ENCODE results near the gene CCBE1.

Gene CCBE1

GRCh38 chr18:59570796-59571195 lies 126.4 kb downstream of the CCBE1 start:
- DNase-seq (ENCODE audit: low read depth in 2 of 2), result no peak

GRCh38 chr18:59570101-59570775 lies 127.0 kb downstream of the CCBE1 start:
- no peak for DNase-seq (ENCODE audit: low read depth in 2 of 2)

DNA sequence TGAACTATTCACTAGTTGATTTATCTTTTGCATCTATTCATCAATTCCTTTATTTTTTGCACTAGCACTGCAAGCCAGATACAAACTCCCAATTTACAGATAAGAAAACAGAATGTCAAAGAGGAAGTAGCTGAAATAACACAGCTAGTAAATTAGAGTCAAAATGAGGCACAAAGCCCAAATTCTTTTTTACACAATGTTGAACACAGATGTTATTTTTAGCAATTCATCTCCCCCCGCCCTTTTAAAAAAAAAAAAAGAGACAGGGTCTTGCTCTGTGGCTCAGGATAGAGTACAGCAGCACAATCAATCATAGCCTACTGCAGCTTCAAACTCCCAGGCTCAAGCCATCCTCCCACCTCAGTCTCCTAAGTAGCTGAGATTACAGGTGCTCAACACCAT lies 127.8 kb downstream of the CCBE1 start:
- no peak for DNase-seq (ENCODE audit: low read depth in 2 of 2)

- DNase-seq (ENCODE audit: low read depth in 2 of 2), result no peak
Observed at GRCh38 chr18:59567431-59567830, 129.8 kb downstream of the CCBE1 start.

DNA sequence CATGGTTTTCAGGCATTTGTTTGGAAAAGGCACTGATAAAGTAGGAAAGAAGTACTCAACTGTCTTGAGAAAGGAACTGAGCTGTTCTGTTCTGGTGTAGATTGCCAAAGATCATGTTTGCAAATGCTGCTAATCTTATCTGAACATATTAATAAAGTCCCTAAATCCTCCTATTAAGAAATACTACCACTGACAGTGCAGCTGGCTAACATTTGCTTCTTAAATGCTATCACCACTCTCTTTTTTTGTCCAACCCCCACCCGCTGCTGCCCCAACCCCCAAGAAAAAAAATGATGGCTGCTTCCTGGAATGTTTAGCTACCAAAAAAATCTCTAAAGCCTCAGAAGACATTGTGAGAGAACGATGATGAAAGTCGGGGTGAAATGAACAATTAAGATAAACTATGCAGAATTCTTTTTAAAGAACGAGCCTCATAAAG lies 130.7 kb downstream of the CCBE1 start:
- peak; percentile 87 to 88 for DNase-seq (ENCODE audit: low read depth in 2 of 2)

GRCh38 chr18:59565957-59566356 lies 131.3 kb downstream of the CCBE1 start:
- no peak for DNase-seq (ENCODE audit: low read depth in 2 of 2)

GRCh38 chr18:59564561-59564960 lies 132.7 kb downstream of the CCBE1 start:
- no peak for DNase-seq (ENCODE audit: low read depth in 2 of 2)

GRCh38 chr18:59563176-59563785 lies 133.9 kb downstream of the CCBE1 start:
- no peak for DNase-seq (ENCODE audit: low read depth in 2 of 2)

DNA sequence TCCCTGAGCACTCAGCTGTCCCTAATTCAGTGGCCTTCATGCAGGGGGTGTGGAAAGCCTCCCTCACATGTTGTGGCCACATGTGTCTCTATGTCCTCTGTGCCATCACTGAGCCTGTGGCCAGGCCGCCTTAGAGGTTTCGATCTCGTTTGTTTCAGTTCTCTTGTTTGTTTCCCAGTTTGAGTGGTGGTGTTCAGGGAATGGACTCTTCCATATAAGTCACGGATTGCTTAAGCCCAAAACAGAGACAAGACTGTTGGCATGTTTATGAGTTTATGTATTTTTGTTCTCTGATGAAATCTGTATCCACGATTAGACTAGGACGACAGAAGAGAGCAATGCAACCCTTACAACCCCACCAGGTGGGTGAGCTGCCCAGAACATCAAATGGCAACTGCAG lies 134.5 kb downstream of the CCBE1 start:
- DNase-seq (ENCODE audit: low read depth in 2 of 2), result no peak

DNA sequence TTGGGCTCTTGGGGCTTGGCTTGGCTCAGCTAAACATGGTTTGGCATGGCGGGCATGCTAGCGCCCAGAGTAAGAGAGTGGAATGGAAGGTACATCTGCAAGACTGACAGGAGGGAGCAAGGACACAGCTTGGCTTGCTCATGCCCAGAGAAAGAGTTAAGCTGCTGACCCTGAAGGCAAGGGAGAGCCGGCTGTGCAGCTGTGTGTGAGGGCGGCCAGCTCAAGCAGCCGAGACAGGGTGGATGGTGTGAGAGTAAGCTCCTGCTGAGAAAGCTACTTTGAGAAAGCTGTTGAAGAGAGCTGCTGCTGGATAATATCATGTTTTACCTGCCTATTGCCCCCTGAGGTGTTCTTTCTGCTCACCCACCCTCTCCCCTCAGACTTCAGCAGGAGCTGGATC lies 135.6 kb downstream of the CCBE1 start:
- DNase-seq (ENCODE audit: low read depth in 2 of 2), result no peak

DNA sequence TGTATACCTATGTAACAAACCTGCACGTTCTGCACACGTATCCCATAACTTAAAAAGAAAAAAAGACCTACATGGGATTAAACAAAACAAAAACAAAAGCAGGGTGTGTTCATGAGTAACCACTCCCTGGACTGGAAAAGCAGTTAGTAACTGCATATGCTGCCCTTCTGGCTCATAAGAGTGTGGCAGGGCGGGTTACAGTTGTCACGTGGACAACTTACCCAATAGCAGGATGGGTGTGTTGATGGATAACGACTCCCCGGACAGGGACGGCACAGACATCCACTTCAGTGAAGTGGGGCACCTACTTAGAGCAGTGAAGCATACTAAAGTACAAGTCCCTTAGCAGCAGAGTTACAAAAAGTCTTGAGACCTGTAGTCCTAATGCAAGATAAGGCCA lies 136.7 kb downstream of the CCBE1 start:
- DNase-seq (ENCODE audit: low read depth in 2 of 2), result no peak

DNA sequence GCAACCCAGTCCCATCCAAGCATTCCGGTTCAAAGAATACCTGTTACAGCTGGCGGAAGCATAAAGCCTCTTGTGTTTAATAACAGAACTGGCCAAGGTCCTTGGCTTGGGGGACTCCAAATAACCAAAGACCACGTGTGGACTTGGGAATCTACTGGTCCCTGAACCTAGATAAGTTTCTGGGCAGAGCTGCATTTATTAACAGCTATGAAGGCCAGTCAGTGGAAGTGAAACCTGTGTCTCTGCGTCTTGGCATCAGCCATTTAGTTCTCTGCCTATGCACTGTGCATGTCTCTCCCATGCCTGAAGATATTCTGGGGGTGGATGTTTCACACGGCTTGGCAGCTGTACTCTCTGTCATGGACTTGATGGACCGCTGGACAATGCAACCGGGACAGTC lies 137.7 kb downstream of the CCBE1 start:
- DNase-seq (ENCODE audit: low read depth in 2 of 2), result no peak

- peak in 1 of 2 experiments; percentile 36 for DNase-seq (ENCODE audit: low read depth in 2 of 2)
Observed at GRCh38 chr18:59555995-59556659, 141.1 kb downstream of the CCBE1 start.

DNA sequence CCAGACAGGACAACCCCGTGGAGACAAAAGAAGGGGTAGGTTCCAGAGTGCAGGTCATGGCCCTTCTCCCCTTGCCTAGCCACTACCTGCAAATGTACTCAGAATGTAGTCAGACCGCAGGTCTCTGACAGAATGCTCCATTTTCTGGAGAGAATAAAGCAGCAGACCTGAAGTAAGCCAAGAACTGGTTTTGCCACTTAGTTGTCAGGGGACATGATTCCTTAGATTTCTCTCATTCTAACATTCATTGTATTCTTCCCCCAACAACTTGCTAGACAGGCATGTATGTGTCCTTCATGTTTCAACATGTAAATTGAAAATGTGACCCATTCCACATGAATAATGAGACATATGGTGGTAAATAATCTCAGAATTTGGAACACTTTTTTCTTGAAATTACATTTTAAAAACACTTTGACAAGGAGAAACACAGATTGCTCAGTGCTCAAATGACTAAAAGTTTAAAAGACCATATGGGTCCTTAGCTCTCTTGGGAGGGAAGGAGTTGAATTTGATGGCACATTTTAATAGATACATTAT lies 142.4 kb downstream of the CCBE1 start:
- no peak for DNase-seq (ENCODE audit: low read depth in 2 of 2)

GRCh38 chr18:59553273-59553870 lies 143.9 kb downstream of the CCBE1 start:
- no peak for DNase-seq (ENCODE audit: low read depth in 2 of 2)

GRCh38 chr18:59551902-59552635 lies 145.2 kb downstream of the CCBE1 start:
- no peak for DNase-seq (ENCODE audit: low read depth in 2 of 2)

- DNase-seq (ENCODE audit: low read depth in 2 of 2), result no peak
Observed at GRCh38 chr18:59550174-59550516, 147.1 kb downstream of the CCBE1 start.

DNA sequence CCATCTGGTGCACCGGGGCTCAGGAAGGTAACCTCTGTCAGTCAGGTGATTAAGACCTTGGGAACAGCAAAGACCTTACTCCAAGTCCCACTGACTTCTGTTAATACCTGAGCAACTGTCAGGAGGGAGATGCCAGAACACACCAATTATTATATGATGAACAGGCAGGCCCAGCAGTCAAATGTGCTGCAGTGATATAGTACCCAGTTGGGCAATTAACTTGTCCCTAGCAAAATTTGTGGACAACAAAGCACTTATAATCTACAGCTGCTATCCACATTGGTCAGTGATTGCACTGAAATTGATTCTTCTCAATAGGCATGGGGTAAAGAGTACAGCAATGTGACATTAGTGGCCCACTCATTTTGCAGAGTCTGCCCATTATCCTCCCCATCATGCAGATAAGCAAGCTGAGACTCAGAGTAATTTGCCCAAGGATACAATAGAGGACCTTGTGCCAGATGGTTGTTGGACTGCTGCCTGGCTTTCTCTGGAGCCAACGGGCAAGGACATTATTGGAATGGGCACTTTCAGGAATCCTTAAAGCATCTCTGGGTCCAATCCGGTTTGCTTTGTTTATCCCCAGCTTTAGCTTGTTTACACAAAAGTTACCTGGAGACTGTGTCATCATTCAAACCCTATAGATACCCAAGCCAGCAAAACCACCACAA lies 147.6 kb downstream of the CCBE1 start:
- no peak for DNase-seq (ENCODE audit: low read depth in 2 of 2)

GRCh38 chr18:59547581-59548182 lies 149.5 kb downstream of the CCBE1 start:
- peak; percentile 71 to 73 for DNase-seq (ENCODE audit: low read depth in 2 of 2)

GRCh38 chr18:59546188-59546587 lies 151.0 kb downstream of the CCBE1 start:
- DNase-seq (ENCODE audit: low read depth in 2 of 2), result no peak

DNA sequence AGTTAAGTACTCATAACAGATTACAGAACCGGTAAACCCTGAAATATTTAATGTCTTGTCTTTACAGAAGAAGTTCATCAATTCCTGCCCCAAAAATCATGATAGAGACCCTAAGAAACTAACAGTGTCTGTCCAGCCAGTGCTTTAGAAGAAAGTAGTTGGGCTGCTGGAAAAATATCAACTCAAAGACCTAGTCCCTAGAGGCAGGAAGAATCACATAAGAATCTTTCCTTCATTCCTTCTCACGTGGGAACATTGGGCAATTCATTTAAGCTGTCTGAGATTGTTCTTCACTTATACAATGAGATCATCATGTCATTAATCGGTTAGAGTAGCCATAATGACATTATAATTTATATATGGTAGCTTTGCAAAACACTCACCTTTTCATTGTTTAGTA lies 156.4 kb downstream of the CCBE1 start:
- DNase-seq (ENCODE audit: low read depth in 2 of 2), result peak; percentile 67 to 68

Measured in fibroblast of skin of left quadriceps (primary cell).